H1 (cell line): ENCODE measurements around the gene PINLYP. TPM values are rescaled to one million over a fixed set of nuclear protein-coding genes. Genes with fewer than 3 reads are reported as not detected.

Source experiments
- ATF3 ChIP-seq: IDR thresholded peaks from 2 replicates; pipeline ENCODE4 v1.6.1; 2011; ENCODE audit warnings: low read depth, mild to moderate bottlenecking, low read length; ENCODE audit not compliant: insufficient read depth
- CHD7 ChIP-seq: fragments of 300-600 bp; sonication (generic); IDR thresholded peaks from 2 replicates; pipeline ENCODE4 v1.7.1; 2012; ENCODE audit warnings: low read length, moderate library complexity, mild to moderate bottlenecking, inconsistent platforms; ENCODE audit not compliant: insufficient replicate concordance
- JUN ChIP-seq: IDR thresholded peaks from 2 replicates; pipeline ENCODE4 v1.6.1; 2011; ENCODE audit warnings: low read depth, mild to moderate bottlenecking, improper control_type of control experiment, low read length
- KDM5A ChIP-seq: fragments of 200-600 bp; IDR thresholded peaks from 2 replicates; pipeline ENCODE4 v1.7.1; 2012; ENCODE audit warnings: mild to moderate bottlenecking, low read length, inconsistent platforms, mixed read lengths
- SIN3A ChIP-seq, 2 experiments: IDR thresholded peaks in 1 of 2; conservative IDR thresholded peaks in 1 of 2; 2 replicates each; pipeline ENCODE4 v1.6.1; 2011 to 2012; ENCODE audit warnings: low read length in 2 of 2, improper control_type of control experiment in 1 of 2, low read depth in 1 of 2, mild to moderate bottlenecking in 1 of 2
- SP4 ChIP-seq: IDR thresholded peaks from 2 replicates; pipeline ENCODE4 v1.6.1; 2012; ENCODE audit warnings: low read length, inconsistent platforms
- TAF7 ChIP-seq: optimal IDR thresholded peaks from 2 replicates; pipeline ENCODE3; 2011; ENCODE audit warnings: low read depth, mild to moderate bottlenecking, inconsistent platforms, low read length, moderate library complexity, borderline replicate concordance
- TBP ChIP-seq: IDR thresholded peaks from 2 replicates; pipeline ENCODE4 v1.6.1; 2011; ENCODE audit warnings: low read depth, low read length, improper control_type of control experiment
- polyA plus RNA-seq, 7 experiments: library from polyadenylated mRNA; depleted of rRNA in 3 of 7; stranded (reverse) in 5 of 7; unstranded in 2 of 7; fragments of >200 nt in 5 of 7; fragments of 200-250 nt in 2 of 7; gene quantifications; 1 replicate in 5 of 7; 2 replicates in 1 of 7; 4 replicates in 1 of 7; pipeline versions ENCODE4 v1.2.1 to v1.2.3, GENCODE V29; 2011 to 2013; ENCODE audit warnings: missing spikeins in 2 of 7, mixed read lengths in 2 of 7
- total RNA-seq: library from RNA; stranded (reverse); fragmentation: NEBNext Ultra II Directional; extraction: Animal tissue kit (Norgen Biotek cat#: 25700); gene quantifications from 2 replicates; pipeline ENCODE4 v1.2.1, GENCODE V29; 2021

PINLYP gene
- total and polyA plus RNA-seq, 2 of the 8 experiments (the other 6 are each of a cell fraction or from before 2014, with no cell fraction given): 7.5 to 31.3 TPM

- TF ChIP-seq CHD7 (no peak), ATF3 (no peak), KDM5A (no peak), SP4 (no peak), JUN (no peak), TBP (no peak), TAF7 (no peak), SIN3A (conservative IDR thresholded peaks at IDR 0.05 in 1 of 2, IDR thresholded peaks at IDR 0.05 in 1 of 2; ENCODE audit: low read depth in 1 of 2, low read length in 2 of 2) (no peak)
Observed at GRCh38 chr19:43626838-43627237, 51.2 kb downstream of the PINLYP start (continued).
